Ovary (tissue), 3 donors: ENCODE measurements around the gene FOSL1.

Source experiments
- EP300 ChIP-seq: sonication (generic); formaldehyde crosslinking; IDR thresholded peaks from one replicate; pipeline ENCODE4 v1.6.1; 2017; ENCODE audit warnings: antibody characterized with exemption
- POLR2A ChIP-seq: fragments of 450-650 bp; IDR thresholded peaks from one replicate; pipeline ENCODE4 v1.6.1; 2017; ENCODE audit warnings: antibody characterized with exemption, mild to moderate bottlenecking, moderate library complexity
- TF ChIP-seq, protein P1 (sequence below), 3 donors: fragments of 450-650 bp in 2 of 3; fragments of 200-600 bp in 1 of 3; IDR thresholded peaks; one replicate each; pipeline versions ENCODE4 v1.5.1 to v1.8.0; 2016 to 2022; ENCODE audit warnings: antibody characterized with exemption in 3 of 3, mild to moderate bottlenecking in 1 of 3
- donor health status: DM: no; HTN: no; CAD: no.

DNA sequence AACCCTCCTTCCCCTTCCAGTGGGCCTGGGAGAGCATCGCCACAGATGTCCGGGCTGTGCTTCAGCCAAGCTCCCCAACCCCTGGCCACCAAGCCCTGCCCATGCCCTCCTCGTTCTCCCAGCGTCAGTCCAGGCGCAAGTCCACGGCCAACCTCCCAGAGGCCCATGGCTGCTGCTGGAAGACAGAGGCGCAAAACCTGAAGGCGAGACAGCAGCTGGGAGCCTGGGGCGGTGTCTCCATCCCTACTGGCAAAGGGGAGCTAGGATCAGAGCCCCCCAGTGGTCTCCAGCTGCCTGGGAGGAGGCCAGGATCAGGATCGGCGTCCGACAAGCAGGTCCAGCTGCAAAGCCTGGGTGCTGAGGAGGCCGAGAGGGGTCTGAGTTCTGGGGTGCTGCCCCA is 46.9 kb upstream of the FOSL1 start:
- no peak for TF ChIP-seq POLR2A
- TF ChIP-seq, protein P1, sequence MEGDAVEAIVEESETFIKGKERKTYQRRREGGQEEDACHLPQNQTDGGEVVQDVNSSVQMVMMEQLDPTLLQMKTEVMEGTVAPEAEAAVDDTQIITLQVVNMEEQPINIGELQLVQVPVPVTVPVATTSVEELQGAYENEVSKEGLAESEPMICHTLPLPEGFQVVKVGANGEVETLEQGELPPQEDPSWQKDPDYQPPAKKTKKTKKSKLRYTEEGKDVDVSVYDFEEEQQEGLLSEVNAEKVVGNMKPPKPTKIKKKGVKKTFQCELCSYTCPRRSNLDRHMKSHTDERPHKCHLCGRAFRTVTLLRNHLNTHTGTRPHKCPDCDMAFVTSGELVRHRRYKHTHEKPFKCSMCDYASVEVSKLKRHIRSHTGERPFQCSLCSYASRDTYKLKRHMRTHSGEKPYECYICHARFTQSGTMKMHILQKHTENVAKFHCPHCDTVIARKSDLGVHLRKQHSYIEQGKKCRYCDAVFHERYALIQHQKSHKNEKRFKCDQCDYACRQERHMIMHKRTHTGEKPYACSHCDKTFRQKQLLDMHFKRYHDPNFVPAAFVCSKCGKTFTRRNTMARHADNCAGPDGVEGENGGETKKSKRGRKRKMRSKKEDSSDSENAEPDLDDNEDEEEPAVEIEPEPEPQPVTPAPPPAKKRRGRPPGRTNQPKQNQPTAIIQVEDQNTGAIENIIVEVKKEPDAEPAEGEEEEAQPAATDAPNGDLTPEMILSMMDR (IDR thresholded peaks at IDR 0.05) = no peak
- TF ChIP-seq EP300 = no peak
